GM12891 (cell line): ENCODE measurements around the gene TBC1D32.

Source experiments
- POLR2AphosphoS5 ChIP-seq: IDR thresholded peaks from 2 replicates; pipeline ENCODE4 v1.6.1; 2011; ENCODE audit warnings: low read depth, low read length, control low read depth
- TAF1 ChIP-seq: IDR thresholded peaks from 2 replicates; pipeline ENCODE4 v1.6.1; 2011; ENCODE audit warnings: low read depth, low read length, control low read depth

- TF ChIP-seq POLR2AphosphoS5: no peak
- no peak for TF ChIP-seq TAF1
Measured at GRCh38 chr6:121055572-121056163, 278.6 kb downstream of the TBC1D32 start.
